Chondrocyte (in vitro differentiated cells): ENCODE results near the gene TINAGL1. TPM values are rescaled to one million over a fixed set of nuclear protein-coding genes. Genes with fewer than 3 reads are reported as not detected.

Source experiments
- DNase-seq: peaks from one replicate; pipeline ENCODE4 v3.0.0; 2021; ENCODE audit warnings: mixed read lengths, low spot score
- H3K27ac Mint-ChIP-seq: one replicate; pipeline ENCODE4 v1.8.0; 2021; ENCODE audit warnings: mild to moderate bottlenecking, moderate library complexity, mixed read lengths; ENCODE audit not compliant: unreplicated experiment
- H3K27me3 Mint-ChIP-seq: 2 replicates; pipeline ENCODE4 v1.8.0; 2021; ENCODE audit warnings: low read depth, mixed read lengths
- H3K36me3 Mint-ChIP-seq: 2 replicates; pipeline ENCODE4 v1.8.0; 2021; ENCODE audit warnings: low read depth, mixed read lengths
- H3K4me1 Mint-ChIP-seq: 2 replicates; pipeline ENCODE4 v1.8.0; 2021; ENCODE audit warnings: low read depth, mild to moderate bottlenecking, mixed read lengths
- H3K4me3 Mint-ChIP-seq: one replicate; pipeline ENCODE4 v1.8.0; 2021; ENCODE audit warnings: mild to moderate bottlenecking, moderate library complexity, mixed read lengths; ENCODE audit not compliant: unreplicated experiment
- H3K9me3 Mint-ChIP-seq: 2 replicates; pipeline ENCODE4 v1.8.0; 2021; ENCODE audit warnings: low read depth, mixed read lengths
- CTCF ChIP-seq: fragments of 200-600 bp; sonication (generic); IDR thresholded peaks from 2 replicates; pipeline ENCODE4 v1.5.0; 2021; ENCODE audit warnings: antibody characterized with exemption, mild to moderate bottlenecking, moderate library complexity
- total RNA-seq: library from RNA; stranded (reverse); gene quantifications from 3 replicates; pipeline ENCODE4 v1.2.1, GENCODE V29; 2021

Gene TINAGL1
- total RNA-seq, 1 donor from 2014 or later = 154 TPM

GRCh38 chr1:31621498-31621820, 45.1 kb downstream of the TINAGL1 start:
- Mint-ChIP-seq H3K4me1 (peaks cover 12% of the 10 kb centered on the region), H3K36me3 (no peaks in the 10 kb centered on the region), H3K27me3 (peaks cover 9% of the 10 kb centered on the region), H3K9me3 (no peaks in the 10 kb centered on the region), H3K27ac (no peak overlapping the region), H3K4me3 (no peak overlapping the region)
- no peak for TF ChIP-seq CTCF
- no peak for DNase-seq

- Mint-ChIP-seq H3K27me3 (peaks cover 5% of the 10 kb centered on the region), H3K4me3 (no peak overlapping the region), H3K9me3 (no peaks in the 10 kb centered on the region), H3K4me1 (peaks cover 18% of the 10 kb centered on the region), H3K36me3 (peaks cover 3% of the 10 kb centered on the region), H3K27ac (no peak overlapping the region)
- TF ChIP-seq CTCF = no peak
- no peak for DNase-seq
Observed at GRCh38 chr1:31621847-31622730, 45.8 kb downstream of the TINAGL1 start.

GRCh38 chr1:31623365-31623764, 47.0 kb downstream of the TINAGL1 start:
- peaks cover 3% of the 10 kb centered on the region for H3K27me3 Mint-ChIP-seq
- H3K36me3 Mint-ChIP-seq = peaks cover 3% of the 10 kb centered on the region
- H3K9me3 Mint-ChIP-seq = no peaks in the 10 kb centered on the region
- H3K4me3 Mint-ChIP-seq = no peak overlapping the region
- H3K4me1 Mint-ChIP-seq = peaks cover 22% of the 10 kb centered on the region
- no peak for DNase-seq
- H3K27ac Mint-ChIP-seq = no peak overlapping the region
- no peak for TF ChIP-seq CTCF

- H3K9me3 Mint-ChIP-seq = no peaks in the 10 kb centered on the region
- H3K4me1 Mint-ChIP-seq = peaks cover 22% of the 10 kb centered on the region
- peaks cover 3% of the 10 kb centered on the region for H3K27me3 Mint-ChIP-seq
- H3K4me3 Mint-ChIP-seq = no peak overlapping the region
- DNase-seq = no peak
- H3K36me3 Mint-ChIP-seq = peaks cover 3% of the 10 kb centered on the region
- H3K27ac Mint-ChIP-seq = no peak overlapping the region
- TF ChIP-seq CTCF = no peak
Observed at GRCh38 chr1:31624309-31624708, 48.0 kb downstream of the TINAGL1 start.

- Mint-ChIP-seq H3K27ac (no peak overlapping the region), H3K4me3 (no peak overlapping the region), H3K36me3 (peaks cover 6% of the 10 kb centered on the region), H3K27me3 (no peaks in the 10 kb centered on the region), H3K4me1 (peaks cover 22% of the 10 kb centered on the region), H3K9me3 (no peaks in the 10 kb centered on the region)
- no peak for DNase-seq
- TF ChIP-seq CTCF = no peak
Observed at GRCh38 chr1:31624731-31625514, 48.6 kb downstream of the TINAGL1 start.
